GM12878 (cell line): ENCODE data around the gene PLB1. TPM values are rescaled to one million over a fixed set of nuclear protein-coding genes. Genes with fewer than 3 reads are reported as not detected.

Experiments used
- ATAC-seq: fragments of 200-7000 bp; cut with Tn5 transposase; 3 replicates; pipeline ENCODE4 v1.9.1; 2020; ENCODE audit warnings: mild to moderate bottlenecking, moderate library complexity
- BruUV-seq: library from RNA; stranded (reverse); fragments of 400-500 nt; replicated peaks from 2 replicates; lab custom pipeline; 2021; lab: Mats Ljungman, UMichigan
- CTCF ChIA-PET: fragments of 300-600 bp; sonication (Branson Sonifier 250); formaldehyde crosslinking; extraction: SDS; loops from one replicate; lab custom pipeline; 2021; ENCODE audit warnings: inconsistent platforms; lab: Yijun Ruan, JAX
- POLR2A ChIA-PET: fragments of 350-600 bp; formaldehyde crosslinking; extraction: SDS; loops from one replicate; lab custom pipeline; 2021; ENCODE audit warnings: inconsistent platforms; lab: Charles Lee
- RAD21 ChIA-PET: fragments of 300-600 bp; sonication (Branson Sonifier 250); formaldehyde crosslinking; loops from one replicate; lab custom pipeline; 2023; ENCODE audit warnings: antibody characterized with exemption; ENCODE audit not compliant: unreplicated experiment; lab: Charles Lee
- SMC1A ChIA-PET: fragments of 300-600 bp; sonication (Branson Sonifier 250); formaldehyde crosslinking; loops from one replicate; lab custom pipeline; 2023; ENCODE audit not compliant: unreplicated experiment, uncharacterized antibody; lab: Charles Lee
- DNase-seq: peaks from one replicate; pipeline ENCODE4 v3.0.0-alpha.2; 2011; ENCODE audit warnings: low read depth, low spot score
- FAIRE-seq: peaks from 3 replicates; lab custom pipeline; 2011; peaks lifted over from hg19 to GRCh38; lab: Jason Lieb, UNC
- H2AFZ ChIP-seq: 2 replicates; pipeline ENCODE4 v1.6.0; 2011; ENCODE audit warnings: low read depth, low read length, control low read depth; ENCODE audit not compliant: control insufficient read depth
- H3K27ac ChIP-seq: 2 replicates; pipeline ENCODE4 v1.5.1; 2011; ENCODE audit warnings: control low read depth; ENCODE audit not compliant: control insufficient read depth, insufficient read depth
- H3K27me3 ChIP-seq, 2 experiments: replicated peaks in 1 of 2; 2 replicates each; pipeline versions ENCODE4 v1.6.0 to v1.6.1; 2011; ENCODE audit warnings: low read length in 1 of 2; ENCODE audit not compliant: control insufficient read depth in 2 of 2, insufficient read depth in 2 of 2
- H3K36me3 ChIP-seq, 2 experiments: 2 replicates each; pipeline ENCODE4 v1.5.1; 2011; ENCODE audit warnings: low read length in 1 of 2; ENCODE audit not compliant: control insufficient read depth in 2 of 2, insufficient read depth in 2 of 2
- H3K4me1 ChIP-seq: 2 replicates; pipeline ENCODE4 v1.6.1; 2011; ENCODE audit warnings: mild to moderate bottlenecking, low read length, moderate library complexity, mixed read lengths; ENCODE audit not compliant: control insufficient read depth, insufficient read depth
- H3K4me2 ChIP-seq: 2 replicates; pipeline ENCODE4 v1.6.0; 2011; ENCODE audit warnings: control low read depth; ENCODE audit not compliant: control insufficient read depth, insufficient read depth
- H3K4me3 ChIP-seq: fragments of 200-600 bp; sonication (generic); 2 replicates; pipeline ENCODE4 v1.5.1; 2016
- H3K79me2 ChIP-seq: 2 replicates; pipeline ENCODE4 v1.6.0; 2011; ENCODE audit warnings: low read length; ENCODE audit not compliant: control insufficient read depth, insufficient read depth
- H3K9ac ChIP-seq: 2 replicates; pipeline ENCODE4 v1.8.0; 2011; ENCODE audit warnings: low read length, control low read depth, mixed read lengths; ENCODE audit not compliant: control insufficient read depth, insufficient read depth
- H3K9me3 ChIP-seq: replicated peaks from 3 replicates; pipeline ENCODE4 v1.5.1; 2011; ENCODE audit warnings: mild to moderate bottlenecking, low read length; ENCODE audit not compliant: control insufficient read depth, insufficient read depth
- H4K20me1 ChIP-seq: 2 replicates; pipeline ENCODE4 v1.6.0; 2011; ENCODE audit not compliant: control insufficient read depth, insufficient read depth
- CBX5 ChIP-seq: sonication (generic); IDR thresholded peaks from 2 replicates; pipeline ENCODE4 v1.6.1; 2016; ENCODE audit warnings: low read depth, moderate library complexity, mild to moderate bottlenecking, inconsistent platforms
- PML ChIP-seq: IDR thresholded peaks from 2 replicates; pipeline ENCODE4 v1.6.1; 2012; ENCODE audit warnings: low read length, inconsistent platforms
- ZNF384 ChIP-seq: IDR thresholded peaks from 2 replicates; pipeline ENCODE4 v1.6.1; 2012; ENCODE audit warnings: low read depth, mild to moderate bottlenecking, low read length, improper control_type of control experiment, borderline replicate concordance
- whole genome bisulfite sequencing: methylation state at CpG from one replicate; pipeline ENCODE4 v1.1.6; 2016; ENCODE audit warnings: low lambda C conversion rate; ENCODE audit not compliant: insufficient replicate concordance, insufficient coverage; ENCODE audit errors: missing lambda C conversion rate; 5-methylcytosine and 5-hydroxymethylcytosine counted together
- in situ Hi-C: fragments of 300-500 bp; cut with MboI; formaldehyde crosslinking; loops from 9 replicates; pipeline ENCODE4 v1.14.3; 2018; ENCODE audit warnings: mixed read lengths
- intact Hi-C: fragments of 100-400 bp; cut with micrococcal nuclease; formaldehyde crosslinking; loops from one replicate; pipeline ENCODE4 v1.14.2; 2022; ENCODE audit not compliant: unreplicated experiment
- polyA plus RNA-seq, 11 experiments: library from polyadenylated mRNA; depleted of rRNA in 4 of 11; unstranded in 6 of 11; stranded (reverse) in 5 of 11; fragments of >200 nt; fragmentation: Nextera tagmentation in 4 of 11; fragmentation: Illumina TruSeq in 1 of 11; extraction: Ambion mirVana in 4 of 11; extraction: Trizol in 1 of 11; gene quantifications; 1 replicate in 1 of 11; 2 replicates in 10 of 11; pipeline versions ENCODE4 v1.2.1 to v1.2.3, GENCODE V29; 2011 to 2016; ENCODE audit warnings: inconsistent platforms in 2 of 11, missing spikeins in 2 of 11, low read depth in 1 of 11
- total RNA-seq, 4 experiments: library from RNA; depleted of rRNA in 3 of 4; stranded (reverse); fragments of >200 nt in 3 of 4; fragmentation: Illumina TruSeq in 1 of 4; extraction: Trizol in 1 of 4; gene quantifications; 2 replicates each; pipeline versions ENCODE4 v1.2.1 to v1.2.3, GENCODE V29; 2013 to 2021
- TF ChIP-seq, protein P1 (sequence below): IDR thresholded peaks from 2 replicates; pipeline ENCODE4 v1.6.1; 2011; ENCODE audit warnings: borderline replicate concordance, low read depth, mild to moderate bottlenecking, moderate library complexity, low read length; ENCODE audit not compliant: insufficient read depth, poor library complexity, severe bottlenecking

PLB1 gene
- total and polyA plus RNA-seq, 10 of the 15 experiments (the other 5 are each of a cell fraction or from before 2014, with no cell fraction given): 0.03 to 0.49 (median 0.28) TPM

DNA sequence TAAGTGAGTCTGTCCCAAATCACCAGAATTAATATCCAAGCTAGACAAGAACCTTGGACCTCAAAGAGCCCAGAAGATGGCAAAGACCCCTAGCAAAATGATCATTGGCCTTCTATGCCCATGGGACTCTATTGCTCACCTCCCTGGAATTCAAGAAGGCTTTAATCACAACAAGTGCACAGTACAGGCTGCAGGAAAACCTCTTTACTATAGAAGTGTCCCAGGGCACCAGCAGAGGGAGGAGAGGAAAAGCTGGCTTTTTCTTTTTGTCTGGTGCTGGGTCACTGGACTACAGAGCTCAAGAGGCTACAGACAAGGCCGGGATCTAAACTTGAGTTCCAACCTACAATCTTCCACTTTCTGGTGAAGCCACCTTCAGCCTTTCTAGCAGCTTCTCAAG lies 167.5 kb downstream of the PLB1 start:
- no TSS peak for BruUV-seq
- Histone ChIP-seq H4K20me1 (no peaks in the 10 kb centered on the region; the same call in 1 of the 2 replicates), H3K36me3 (no peaks in the 10 kb centered on the region), H3K4me3 (no peak overlapping the region), H3K4me2 (no peak overlapping the region), H3K4me1 (no peaks in the 10 kb centered on the region), H3K27ac (no peak overlapping the region), H2AFZ (no peak overlapping the region), H3K9ac (no peak overlapping the region), H3K79me2 (no peaks in the 10 kb centered on the region), H3K27me3 (0 out of 4 replicates have a peak, but pooled peaks cover 0 to 2% of the 10 kb centered on the region in 2 experiments), H3K9me3 (no peaks in the 10 kb centered on the region)
- RAD21 ChIA-PET: no interaction called here
- TF ChIP-seq CBX5 (no peak), ZNF384 (no peak), PML (no peak)
- TF ChIP-seq, protein P1, sequence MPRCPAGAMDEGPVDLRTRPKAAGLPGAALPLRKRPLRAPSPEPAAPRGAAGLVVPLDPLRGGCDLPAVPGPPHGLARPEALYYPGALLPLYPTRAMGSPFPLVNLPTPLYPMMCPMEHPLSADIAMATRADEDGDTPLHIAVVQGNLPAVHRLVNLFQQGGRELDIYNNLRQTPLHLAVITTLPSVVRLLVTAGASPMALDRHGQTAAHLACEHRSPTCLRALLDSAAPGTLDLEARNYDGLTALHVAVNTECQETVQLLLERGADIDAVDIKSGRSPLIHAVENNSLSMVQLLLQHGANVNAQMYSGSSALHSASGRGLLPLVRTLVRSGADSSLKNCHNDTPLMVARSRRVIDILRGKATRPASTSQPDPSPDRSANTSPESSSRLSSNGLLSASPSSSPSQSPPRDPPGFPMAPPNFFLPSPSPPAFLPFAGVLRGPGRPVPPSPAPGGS: no peak
- DNase-seq: no peak
- POLR2A ChIA-PET: no interaction called here
- SMC1A ChIA-PET: interaction anchor here (1.1 kb wide), 1 partner anchor 69 kb away, joined by 3 read pairs; no protein-coding TSS in a partner anchor
- in situ Hi-C loops (no loop called here), intact Hi-C loops (no loop called here)
- 25% methylated on average over 1 of the region's 1 CpG for WGBS
- CTCF ChIA-PET: interaction anchor here (0.8 kb wide), 1 partner anchor 42 kb away, joined by 3 read pairs; no protein-coding TSS in a partner anchor
- no peak for FAIRE-seq
- ATAC-seq: no peak
